ENCODE data around the gene NPIPB9. TPM values are rescaled to one million over a fixed set of nuclear protein-coding genes. Genes with fewer than 3 reads are reported as not detected.
"Not testable (repeated sequence)": the region's sequence is repeated elsewhere in the genome, so short reads cannot be mapped to it uniquely, and the experiment has no call there.

NPIPB9 gene
- total RNA-seq, 1 experiment from 2014 or later: 1.4 TPM

DNA sequence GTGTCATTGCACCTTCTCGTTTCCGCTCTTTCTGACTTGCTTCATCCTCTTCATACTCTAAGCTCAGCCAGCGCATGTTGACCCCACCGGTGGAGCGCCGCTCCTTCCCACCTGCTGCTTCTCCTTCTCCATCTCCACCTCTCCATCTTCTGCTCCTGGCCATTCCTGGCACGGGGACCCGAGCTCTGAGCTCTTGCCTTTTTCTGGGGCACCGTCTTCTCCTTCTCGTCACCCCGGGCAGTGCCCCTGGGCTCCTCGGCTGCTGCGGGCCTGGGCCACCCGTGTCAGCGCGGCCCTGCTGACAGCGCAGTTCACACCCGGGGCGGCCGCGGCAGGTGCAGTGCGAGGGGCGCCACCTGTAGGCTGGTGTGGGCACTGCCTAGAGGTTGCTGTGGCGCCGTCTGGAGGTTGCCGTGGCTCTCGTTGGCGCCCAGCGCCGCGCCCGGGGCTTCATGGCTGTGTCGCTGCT lies 1.6 kb upstream of the NPIPB9 start:
- peak; percentile 25; the same call in 1 of the 2 replicates for TF ChIP-seq CTCF (IDR thresholded peaks at IDR 0.05)
- H3K36me3 Mint-ChIP-seq; CTCF ChIA-PET; POLR2A ChIA-PET; H3K27ac Mint-ChIP-seq; H3K4me3 Mint-ChIP-seq; H3K4me1 Mint-ChIP-seq; H3K27me3 Mint-ChIP-seq (ENCODE audit: low read depth); H3K9me3 Mint-ChIP-seq: not testable (repeated sequence)
- DNase-seq (ENCODE audit: low spot score) (peak; percentile 16), ATAC-seq (peak; percentile 97)

DNA sequence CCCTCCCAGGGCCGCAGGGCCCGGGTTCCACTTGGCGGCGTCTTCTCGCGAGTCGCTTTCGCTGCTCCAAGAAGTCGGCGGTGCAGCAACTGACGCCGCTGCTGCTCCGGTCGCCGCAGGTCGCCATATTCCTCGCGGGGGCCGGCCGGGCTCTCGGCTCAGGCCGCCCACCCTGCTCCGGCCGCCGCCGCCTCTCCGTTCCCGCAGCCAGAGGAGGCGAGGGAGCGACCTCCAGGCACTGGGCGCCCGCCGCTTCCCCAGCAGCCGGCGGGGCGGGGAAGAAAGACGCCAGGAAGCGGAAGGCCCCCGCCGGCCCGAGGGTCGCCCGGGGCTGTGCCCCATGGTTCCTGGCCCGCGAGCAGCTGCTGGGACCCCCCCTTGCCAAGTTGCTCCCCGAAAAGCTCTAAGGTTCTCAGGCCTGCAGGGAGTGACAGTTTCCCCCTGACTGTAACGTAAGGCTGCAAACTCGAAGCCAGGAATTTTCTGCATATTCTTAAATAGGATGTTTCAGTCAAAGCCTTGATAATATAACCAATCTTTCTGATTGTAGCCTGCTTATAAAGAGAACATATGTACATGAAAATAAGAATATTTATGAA lies 1.0 kb upstream of the NPIPB9 start:
- POLR2A ChIA-PET; H3K27me3 Mint-ChIP-seq (ENCODE audit: low read depth); H3K27ac Mint-ChIP-seq; H3K4me3 Mint-ChIP-seq; H3K9me3 Mint-ChIP-seq; CTCF ChIA-PET; H3K36me3 Mint-ChIP-seq; H3K4me1 Mint-ChIP-seq; DNase-seq (ENCODE audit: low spot score): not testable (repeated sequence)
- peak; percentile 71 for ATAC-seq

DNA sequence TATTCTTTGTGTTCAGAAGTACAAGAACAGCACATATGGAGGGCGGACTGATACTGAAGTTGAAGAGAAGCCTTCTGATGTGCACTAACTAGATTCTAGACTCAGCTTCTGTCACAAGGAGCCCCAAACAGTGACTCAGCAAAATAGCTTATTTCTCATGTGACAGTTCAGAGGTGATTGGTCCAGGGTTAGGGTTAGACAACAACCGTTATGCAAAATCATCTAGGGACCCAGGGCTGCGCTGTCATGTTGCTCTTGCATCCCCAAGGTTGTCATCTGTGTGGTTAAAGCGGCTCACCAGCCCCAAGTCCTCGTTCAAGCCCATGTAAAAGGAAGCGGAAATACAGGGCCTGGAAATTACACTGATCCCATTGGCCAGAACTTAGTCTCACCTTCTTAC lies 30.1 kb downstream of the NPIPB9 start:
- H3K27me3 Mint-ChIP-seq (ENCODE audit: low read depth); H3K27ac Mint-ChIP-seq; H3K4me3 Mint-ChIP-seq; DNase-seq (ENCODE audit: low spot score); ATAC-seq; H3K36me3 Mint-ChIP-seq; H3K9me3 Mint-ChIP-seq; CTCF ChIA-PET; H3K4me1 Mint-ChIP-seq; POLR2A ChIA-PET: not testable (repeated sequence)

DNA sequence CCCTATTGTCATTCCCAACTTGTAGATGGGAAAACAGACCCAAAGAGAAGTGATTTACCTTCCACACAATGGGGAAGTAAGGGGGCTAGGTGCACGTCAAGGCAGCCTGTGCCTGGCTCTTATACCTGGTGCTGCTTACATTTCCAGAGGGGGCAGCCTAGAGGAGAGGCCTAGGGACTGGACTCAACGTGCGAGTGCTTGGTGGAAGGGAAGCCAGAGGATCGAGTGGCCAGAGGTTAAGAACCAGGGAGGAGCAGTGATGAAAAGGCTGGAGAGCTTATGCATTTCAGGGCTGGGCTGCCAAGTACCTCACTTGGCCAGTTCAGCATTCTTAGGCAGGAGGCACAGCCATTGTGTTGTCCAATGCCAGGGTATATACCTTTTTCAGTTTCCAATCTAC lies 30.8 kb downstream of the NPIPB9 start:
- ATAC-seq: peak; percentile 92
- H3K27ac Mint-ChIP-seq; DNase-seq (ENCODE audit: low spot score); H3K27me3 Mint-ChIP-seq (ENCODE audit: low read depth); H3K4me1 Mint-ChIP-seq; CTCF ChIA-PET; H3K36me3 Mint-ChIP-seq; H3K9me3 Mint-ChIP-seq; H3K4me3 Mint-ChIP-seq; POLR2A ChIA-PET: not testable (repeated sequence)

DNA sequence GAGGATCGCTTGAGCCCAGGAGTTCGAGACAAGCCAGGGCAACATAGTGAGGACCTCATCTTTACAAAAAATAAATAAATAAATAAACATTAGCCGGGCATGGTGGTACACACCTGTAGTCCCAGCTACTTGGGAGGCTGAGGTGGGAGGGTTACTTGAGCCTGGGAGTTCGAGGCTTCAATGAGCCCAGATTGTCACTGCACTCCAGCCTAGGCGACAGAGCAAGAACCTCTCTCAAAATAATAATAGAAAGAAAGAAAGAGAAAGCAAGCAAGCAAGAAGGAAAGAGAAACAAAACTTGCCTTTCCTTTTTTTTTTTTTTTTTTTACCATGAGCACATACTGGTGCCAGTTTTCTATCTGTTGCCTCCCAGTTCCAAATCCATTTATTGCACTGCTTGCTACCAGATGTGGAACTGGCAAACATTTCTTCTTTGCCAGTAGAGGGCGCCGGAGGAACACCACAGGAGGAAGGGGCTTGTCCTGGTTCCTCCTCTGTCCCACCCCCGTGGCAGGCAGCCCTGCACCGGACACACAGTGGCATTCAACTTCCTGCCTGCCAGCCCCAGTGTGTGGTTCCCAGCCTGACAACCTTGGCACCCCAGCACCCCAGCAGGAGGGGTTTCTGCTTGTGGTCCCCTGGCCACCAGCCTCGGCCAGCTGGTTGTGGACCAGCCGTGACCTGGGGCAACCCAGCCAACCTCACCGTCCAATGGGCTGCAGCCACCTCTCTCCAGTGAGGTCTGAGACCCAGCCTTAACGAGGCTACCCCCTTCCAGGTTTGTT lies 50.8 kb downstream of the NPIPB9 start:
- H3K9me3 Mint-ChIP-seq; H3K27ac Mint-ChIP-seq; H3K27me3 Mint-ChIP-seq (ENCODE audit: low read depth); H3K4me1 Mint-ChIP-seq; POLR2A ChIA-PET; CTCF ChIA-PET; H3K36me3 Mint-ChIP-seq; H3K4me3 Mint-ChIP-seq: not testable (repeated sequence)
- peak; percentile 95 for ATAC-seq
- DNase-seq (ENCODE audit: low spot score): peak; percentile 38

DNA sequence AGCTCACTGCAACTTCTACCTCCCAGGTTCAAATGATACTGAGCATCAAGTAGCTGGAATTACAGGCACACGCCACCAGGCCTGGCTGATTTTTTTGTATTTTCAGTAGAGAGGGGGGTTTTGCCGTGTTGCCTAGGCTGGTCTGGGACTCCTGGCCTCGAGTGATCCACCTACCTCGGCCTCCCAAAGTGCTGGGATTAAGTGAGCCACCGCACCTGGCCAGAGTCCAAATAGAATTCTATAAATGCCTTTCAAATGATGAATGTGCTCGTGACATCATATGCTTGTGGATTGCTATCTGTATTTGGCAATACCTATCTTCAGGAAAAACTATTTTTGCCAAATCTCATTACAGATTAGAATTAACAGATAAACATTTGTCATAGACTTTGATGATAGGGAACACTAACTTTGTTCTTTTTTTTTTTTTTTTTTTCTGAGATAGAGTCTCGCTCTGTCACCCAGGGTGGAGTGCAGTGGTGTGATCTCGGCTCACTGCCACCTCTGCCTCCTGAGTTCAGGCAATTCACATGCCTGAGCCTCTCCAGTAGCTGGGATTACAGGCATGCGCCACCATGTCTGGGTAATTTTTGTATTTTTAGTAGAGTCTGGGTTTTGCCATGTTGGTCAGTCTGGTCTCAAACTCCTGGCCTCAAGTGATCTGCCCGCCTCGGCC lies 56.0 kb downstream of the NPIPB9 start:
- H3K9me3 Mint-ChIP-seq; ATAC-seq; H3K27ac Mint-ChIP-seq; POLR2A ChIA-PET; H3K4me1 Mint-ChIP-seq; CTCF ChIA-PET; DNase-seq (ENCODE audit: low spot score); H3K4me3 Mint-ChIP-seq; H3K27me3 Mint-ChIP-seq (ENCODE audit: low read depth); H3K36me3 Mint-ChIP-seq: not testable (repeated sequence)

GRCh38 chr16:28820016-28820415 lies 68.4 kb downstream of the NPIPB9 start:
- Mint-ChIP-seq H3K4me3 (no peak overlapping the region), H3K9me3 (peaks cover 5% of the 10 kb centered on the region), H3K36me3 (peaks cover 12% of the 10 kb centered on the region), H3K27me3 (ENCODE audit: low read depth) (peaks cover 4% of the 10 kb centered on the region), H3K27ac (no peak overlapping the region), H3K4me1 (peaks cover 21% of the 10 kb centered on the region)
- CTCF ChIA-PET: no interaction called here
- no peak for DNase-seq (ENCODE audit: low spot score)
- POLR2A ChIA-PET: no interaction called here
- ATAC-seq: no peak
- no peak for TF ChIP-seq CBFB (CRISPR knock-in tag; IDR thresholded peaks at IDR 0.05; ENCODE audit: low read depth)
- TF ChIP-seq, protein P1, sequence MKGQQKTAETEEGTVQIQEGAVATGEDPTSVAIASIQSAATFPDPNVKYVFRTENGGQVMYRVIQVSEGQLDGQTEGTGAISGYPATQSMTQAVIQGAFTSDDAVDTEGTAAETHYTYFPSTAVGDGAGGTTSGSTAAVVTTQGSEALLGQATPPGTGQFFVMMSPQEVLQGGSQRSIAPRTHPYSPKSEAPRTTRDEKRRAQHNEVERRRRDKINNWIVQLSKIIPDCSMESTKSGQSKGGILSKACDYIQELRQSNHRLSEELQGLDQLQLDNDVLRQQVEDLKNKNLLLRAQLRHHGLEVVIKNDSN (CRISPR knock-in tag; IDR thresholded peaks at IDR 0.05): no peak

DNA sequence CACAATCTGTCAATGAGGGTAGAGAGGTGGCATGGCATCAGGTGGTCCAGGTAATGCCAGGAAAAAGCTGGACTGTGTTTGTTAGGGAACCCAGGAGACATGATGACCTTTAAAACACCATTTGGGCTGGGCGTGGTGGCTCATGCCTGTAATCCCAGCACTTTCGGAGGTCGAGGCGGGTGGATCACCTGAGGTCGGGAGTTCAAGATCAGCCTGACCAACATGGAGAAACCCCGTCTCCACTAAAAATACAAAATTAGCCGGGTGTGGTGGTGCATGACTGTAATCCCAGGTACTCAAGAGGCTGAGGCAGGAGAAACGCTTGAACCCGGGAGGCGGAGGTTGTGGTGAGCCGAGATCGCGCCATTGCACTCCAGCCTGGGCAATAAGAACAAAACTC lies 69.0 kb downstream of the NPIPB9 start:
- DNase-seq (ENCODE audit: low spot score); H3K9me3 Mint-ChIP-seq; ATAC-seq; CTCF ChIA-PET; H3K27me3 Mint-ChIP-seq (ENCODE audit: low read depth): not testable (repeated sequence)
- POLR2A ChIA-PET: interaction anchor here (1.3 kb wide), 1 partner anchor 55 kb away, joined by 3 read pairs; no protein-coding TSS in a partner anchor
- Mint-ChIP-seq H3K4me3 (peak overlapping the region; percentile 74; the same call in 1 of the 2 replicates), H3K4me1 (peaks cover 26% of the 10 kb centered on the region), H3K27ac (peak overlapping the region; percentile 71; the same call in 1 of the 2 replicates), H3K36me3 (peaks cover 17% of the 10 kb centered on the region)

All from WTC11 (cell line).